ENCODE measurements around the gene RASD1.

GRCh38 chr17:17505610-17506171 lies 9.5 kb upstream of the RASD1 start:
- TF ChIP-seq POLR2A (IDR thresholded peaks at IDR 0.05): no peak
- no peak for TF ChIP-seq CTCF (IDR thresholded peaks at IDR 0.05)
